Endodermal cell (in vitro differentiated cells): ENCODE results near the gene EPN2. TPM values are rescaled to one million over a fixed set of nuclear protein-coding genes. Genes with fewer than 3 reads are reported as not detected.

Experiments
- DNase-seq: peaks from one replicate; pipeline ENCODE4 v3.0.0-alpha.2; 2017
- H3K27ac ChIP-seq: 2 replicates; pipeline ENCODE4 v1.5.1; 2013; ENCODE audit warnings: mild to moderate bottlenecking, low read depth, low read length, moderate library complexity
- H3K27me3 ChIP-seq: 2 replicates; pipeline ENCODE4 v1.6.1; 2013; ENCODE audit warnings: mild to moderate bottlenecking, low read length, moderate library complexity; ENCODE audit not compliant: insufficient read depth, control insufficient read depth, poor library complexity, severe bottlenecking
- H3K36me3 ChIP-seq: 2 replicates; pipeline ENCODE4 v1.7.0; 2013; ENCODE audit warnings: mild to moderate bottlenecking, low read length, moderate library complexity; ENCODE audit not compliant: control insufficient read depth, insufficient read depth
- H3K4me1 ChIP-seq: one replicate; pipeline ENCODE4 v1.7.0; 2013; ENCODE audit warnings: low read length; ENCODE audit not compliant: control insufficient read depth, insufficient read depth
- H3K4me3 ChIP-seq: 2 replicates; pipeline ENCODE4 v1.5.1; 2013; ENCODE audit warnings: mild to moderate bottlenecking, low read length, moderate library complexity
- H3K9ac ChIP-seq: 2 replicates; pipeline ENCODE4 v1.6.1; 2013; ENCODE audit warnings: mild to moderate bottlenecking, low read length, moderate library complexity; ENCODE audit not compliant: poor library complexity, severe bottlenecking; ENCODE audit errors: extremely low read depth
- H3K9me3 ChIP-seq: 2 replicates; pipeline ENCODE4 v1.6.1; 2013; ENCODE audit warnings: mild to moderate bottlenecking, low read length, moderate library complexity; ENCODE audit not compliant: control insufficient read depth
- H3K27ac Mint-ChIP-seq: 2 replicates; pipeline ENCODE4 v1.8.0; 2020; ENCODE audit warnings: mixed read lengths
- H3K27me3 Mint-ChIP-seq: 2 replicates; pipeline ENCODE4 v1.8.0; 2021; ENCODE audit warnings: mild to moderate bottlenecking, mixed read lengths; ENCODE audit not compliant: insufficient read depth
- H3K36me3 Mint-ChIP-seq: 2 replicates; pipeline ENCODE4 v1.8.0; 2020; ENCODE audit warnings: low read depth, mixed read lengths
- H3K4me1 Mint-ChIP-seq: 2 replicates; pipeline ENCODE4 v1.8.0; 2020; ENCODE audit warnings: mixed read lengths
- H3K4me3 Mint-ChIP-seq: 2 replicates; pipeline ENCODE4 v1.8.0; 2020; ENCODE audit warnings: mild to moderate bottlenecking, moderate library complexity, mixed read lengths
- H3K9me3 Mint-ChIP-seq: 2 replicates; pipeline ENCODE4 v1.8.0; 2020; ENCODE audit warnings: mild to moderate bottlenecking, mixed read lengths
- CTCF ChIP-seq: fragments of 200-600 bp; sonication (generic); conservative IDR thresholded peaks from 2 replicates; pipeline ENCODE4 v1.5.0; 2021; ENCODE audit warnings: antibody characterized with exemption, mild to moderate bottlenecking
- WGBS, 2 experiments: methylation state at CpG; one replicate each; pipeline versions ENCODE4 v1.1.5 to v1.1.7; 2013; ENCODE audit warnings: missing lambda C conversion rate in 2 of 2, mixed read lengths in 1 of 2; ENCODE audit not compliant: insufficient coverage in 1 of 2, insufficient read length in 1 of 2; 5-methylcytosine and 5-hydroxymethylcytosine counted together
- total RNA-seq, 2 donors: library from RNA; stranded (reverse); fragmentation: NEBNext Ultra II Directional in 1 of 2; extraction: Animal tissue kit (Norgen Biotek cat#: 25700) in 1 of 2; gene quantifications; 2 replicates in 1 of 2; 3 replicates in 1 of 2; pipeline ENCODE4 v1.2.1, GENCODE V29; 2021

EPN2 gene
- total RNA-seq, 2 donors from 2014 or later: 46.0 to 50.9 TPM

GRCh38 chr17:19379361-19380065 lies 142.3 kb downstream of the EPN2 start:
- peak; percentile 20 for TF ChIP-seq CTCF
- Histone ChIP-seq H3K27me3 (no peaks in the 10 kb centered on the region), H3K4me1 (peaks cover 13% of the 10 kb centered on the region), H3K9me3 (no peaks in the 10 kb centered on the region), H3K4me3 (peak overlapping the region; percentile 97), H3K36me3 (peaks cover 58% of the 10 kb centered on the region), H3K9ac (peak overlapping the region; percentile 65), H3K27ac (no peak overlapping the region)
- Mint-ChIP-seq H3K27ac (peak overlapping the region; percentile 93), H3K36me3 (peaks cover 47% of the 10 kb centered on the region), H3K27me3 (no peaks in the 10 kb centered on the region), H3K4me1 (peaks cover 30% of the 10 kb centered on the region), H3K4me3 (peak overlapping the region; percentile 98), H3K9me3 (no peaks in the 10 kb centered on the region)
- DNase-seq: peak; percentile 48
- 85 to 92% methylated on average over 11 to 13 of the region's 13 CpGs for whole genome bisulfite sequencing, 2 experiments

- 94 to 97% methylated on average over 26 to 29 of the region's 29 CpGs for WGBS, 2 experiments
Observed at GRCh38 chr17:19380481-19381301, 143.5 kb downstream of the EPN2 start.

GRCh38 chr17:19381361-19381740 lies 144.2 kb downstream of the EPN2 start:
- Histone ChIP-seq H3K27me3 (no peaks in the 10 kb centered on the region), H3K9ac (no peak overlapping the region), H3K9me3 (no peaks in the 10 kb centered on the region), H3K4me1 (peaks cover 13% of the 10 kb centered on the region), H3K4me3 (no peak overlapping the region), H3K27ac (no peak overlapping the region), H3K36me3 (peaks cover 64% of the 10 kb centered on the region)
- DNase-seq: no peak
- peak overlapping the region; percentile 39 for H3K27ac Mint-ChIP-seq
- no peak overlapping the region for H3K4me3 Mint-ChIP-seq
- WGBS, 2 experiments: 96 to 100% methylated on average over 3 to 7 of the region's 7 CpGs
- TF ChIP-seq CTCF: no peak
- H3K27me3 Mint-ChIP-seq: no peaks in the 10 kb centered on the region
- H3K9me3 Mint-ChIP-seq: no peaks in the 10 kb centered on the region
- H3K36me3 Mint-ChIP-seq: peaks cover 55% of the 10 kb centered on the region
- peaks cover 40% of the 10 kb centered on the region for H3K4me1 Mint-ChIP-seq

More at GRCh38 chr17:19380481-19381301, 143.5 kb downstream of the EPN2 start:
- Histone ChIP-seq H3K9ac (no peak overlapping the region), H3K4me1 (peaks cover 13% of the 10 kb centered on the region), H3K36me3 (peaks cover 60% of the 10 kb centered on the region), H3K27me3 (no peaks in the 10 kb centered on the region), H3K4me3 (peak overlapping the region; percentile 97), H3K9me3 (no peaks in the 10 kb centered on the region), H3K27ac (no peak overlapping the region)
- Mint-ChIP-seq H3K27me3 (no peaks in the 10 kb centered on the region), H3K4me3 (peak overlapping the region; percentile 25), H3K27ac (peak overlapping the region; percentile 39), H3K4me1 (peaks cover 38% of the 10 kb centered on the region), H3K36me3 (peaks cover 54% of the 10 kb centered on the region), H3K9me3 (no peaks in the 10 kb centered on the region)
- TF ChIP-seq CTCF: no peak
- no peak for DNase-seq
